ENCODE measurements around the gene NCOA5.
"Not testable (repeated sequence)": the region's sequence is repeated elsewhere in the genome, so short reads cannot be mapped to it uniquely, and the experiment has no call there.

The NCOA5 gene

GRCh38 chr20:46119547-46119946 is 29.8 kb upstream of the NCOA5 start:
- DNase-seq, result no peak

GRCh38 chr20:46119028-46119546 is 29.3 kb upstream of the NCOA5 start:
- no peak for DNase-seq

GRCh38 chr20:46118481-46119020 is 28.8 kb upstream of the NCOA5 start:
- DNase-seq, result no peak

GRCh38 chr20:46117704-46118467 is 28.1 kb upstream of the NCOA5 start, which contains the start of gene CD40:
CD40 (plus strand) TSS chr20:46118314; CDS start chr20:46118344, 30 bp downstream.
- DNase-seq, result no peak

- no peak for DNase-seq
These were observed 24.7 kb upstream of the NCOA5 start for GRCh38 chr20:46114449-46114848.

- no peak for DNase-seq
These were observed 23.3 kb upstream of the NCOA5 start for GRCh38 chr20:46113113-46113470.

GRCh38 chr20:46112430-46113112 is 22.8 kb upstream of the NCOA5 start:
- DNase-seq, result no peak

- DNase-seq, result no peak
These were observed 22.1 kb upstream of the NCOA5 start for GRCh38 chr20:46111836-46112212.

GRCh38 chr20:46111028-46111835 is 21.5 kb upstream of the NCOA5 start:
- no peak for DNase-seq

GRCh38 chr20:46108976-46109375 is 19.2 kb upstream of the NCOA5 start:
- DNase-seq, result no peak

GRCh38 chr20:46108435-46108841 is 18.7 kb upstream of the NCOA5 start:
- no peak for DNase-seq

- no peak for DNase-seq
These were observed 17.3 kb upstream of the NCOA5 start for GRCh38 chr20:46107061-46107460.

GRCh38 chr20:46104262-46104661 is 14.5 kb upstream of the NCOA5 start:
- no peak for DNase-seq

GRCh38 chr20:46102940-46103339 is 13.2 kb upstream of the NCOA5 start:
- DNase-seq, result no peak

- no peak for DNase-seq
These were observed 12.2 kb upstream of the NCOA5 start for GRCh38 chr20:46101957-46102356.

- DNase-seq, result no peak
These were observed 11.2 kb upstream of the NCOA5 start for GRCh38 chr20:46100988-46101387.

- DNase-seq, result not testable (repeated sequence)
These were observed 10.7 kb upstream of the NCOA5 start for GRCh38 chr20:46100444-46100843.

- DNase-seq, result no peak
These were observed 9.9 kb upstream of the NCOA5 start for GRCh38 chr20:46099491-46100287.

- DNase-seq, result no peak
These were observed 3.8 kb upstream of the NCOA5 start for GRCh38 chr20:46093531-46093930.

GRCh38 chr20:46091622-46092535 is 2.1 kb upstream of the NCOA5 start:
- DNase-seq, result not testable (repeated sequence)

GRCh38 chr20:46089167-46089416 is 670 bp downstream of the NCOA5 start:
- no peak for DNase-seq

Measured in NCI-H524 treated with DMSO at 0.1 percent for 48 hours (cell line).